Stomach (tissue), 9 donors: ENCODE results near the gene COG5. TPM values are rescaled to one million over a fixed set of nuclear protein-coding genes. Genes with fewer than 3 reads are reported as not detected.

Experiments
- DNase-seq, 2 donors: peaks; one replicate each; pipeline versions ENCODE4 v3.0.0 to v3.0.0-alpha.2; 2013 to 2019
- H3K27ac ChIP-seq, 5 donors: fragments of 200-600 bp in 4 of 5; sonication (generic) in 4 of 5; one replicate each; pipeline ENCODE4 v1.5.1; 2013 to 2019; ENCODE audit warnings: mild to moderate bottlenecking in 1 of 5, moderate library complexity in 1 of 5
- H3K27me3 ChIP-seq, 3 donors: fragments of 200-600 bp; sonication (generic); one replicate each; pipeline ENCODE4 v1.5.1; 2017 to 2019; ENCODE audit warnings: mixed run types in 1 of 3
- H3K36me3 ChIP-seq, 4 donors: fragments of 200-600 bp; sonication (generic); 1 replicate in 3 of 4; 2 replicates in 1 of 4; pipeline ENCODE4 v1.5.1; 2016 to 2019
- H3K4me1 ChIP-seq, 4 donors: fragments of 200-600 bp; sonication (generic); one replicate each; pipeline ENCODE4 v1.5.1; 2016 to 2019
- H3K4me3 ChIP-seq, 4 donors: fragments of 200-600 bp; sonication (generic) in 3 of 4; one replicate each; pipeline ENCODE4 v1.5.1; 2016 to 2019; ENCODE audit warnings: mild to moderate bottlenecking in 1 of 4
- H3K9me3 ChIP-seq, 4 donors: fragments of 200-600 bp; sonication (generic); one replicate each; pipeline ENCODE4 v1.5.1; 2016 to 2019
- EP300 ChIP-seq: sonication (generic); formaldehyde crosslinking; IDR thresholded peaks from one replicate; pipeline ENCODE4 v1.6.1; 2017; ENCODE audit warnings: antibody characterized with exemption
- POLR2A ChIP-seq, 4 donors: fragments of 450-650 bp; IDR thresholded peaks; one replicate each; pipeline ENCODE4 v1.6.1; 2016; ENCODE audit warnings: antibody characterized with exemption in 4 of 4, control low read depth in 2 of 4, mild to moderate bottlenecking in 1 of 4, moderate library complexity in 1 of 4
- POLR2AphosphoS5 ChIP-seq, 3 donors: sonication (generic); formaldehyde crosslinking; IDR thresholded peaks; one replicate each; pipeline ENCODE4 v1.6.1; 2016; ENCODE audit warnings: antibody characterized with exemption in 3 of 3
- WGBS, 5 donors: extraction: QIAGEN DNeasy Blood & Tissue Kit in 3 of 5; methylation state at CpG; one replicate each; pipeline versions ENCODE4 v1.1.5 to v1.1.7; 2013 to 2018; 5-methylcytosine and 5-hydroxymethylcytosine counted together
- intact Hi-C: fragments of 100-400 bp; cut with DNase I; formaldehyde crosslinking; loops from one replicate; pipeline ENCODE4 v1.15.1; 2023; ENCODE audit warnings: low total_unique reads
- polyA plus RNA-seq, 3 donors: library from polyadenylated mRNA; stranded (reverse); fragments of 200-250 nt; gene quantifications; one replicate each; pipeline ENCODE4 v1.2.3, GENCODE V29; 2013
- total RNA-seq, 5 donors: library from RNA; depleted of rRNA; stranded (reverse); fragments of >200 nt; gene quantifications; one replicate each; pipeline versions ENCODE4 v1.1.0 to v1.2.3, GENCODE V29; 2014 to 2016
- TF ChIP-seq, protein P1 (sequence below), 7 experiments: fragments of 450-650 bp in 4 of 7; fragments of 200-600 bp in 3 of 7; sonication (generic) in 3 of 7; IDR thresholded peaks; one replicate each; pipeline ENCODE4 v1.5.1; 2016 to 2019; ENCODE audit warnings: antibody characterized with exemption in 7 of 7, control low read depth in 2 of 7, mild to moderate bottlenecking in 1 of 7
- donor health status: healthy with polysubstance abuse.
- donor health status: Bipolar disorder and iron deficiency.
- donor health status: healthy.

The COG5 gene
- total and polyA plus RNA-seq, 8 donors, result 5.2 to 285 (median 17.1) TPM

DNA sequence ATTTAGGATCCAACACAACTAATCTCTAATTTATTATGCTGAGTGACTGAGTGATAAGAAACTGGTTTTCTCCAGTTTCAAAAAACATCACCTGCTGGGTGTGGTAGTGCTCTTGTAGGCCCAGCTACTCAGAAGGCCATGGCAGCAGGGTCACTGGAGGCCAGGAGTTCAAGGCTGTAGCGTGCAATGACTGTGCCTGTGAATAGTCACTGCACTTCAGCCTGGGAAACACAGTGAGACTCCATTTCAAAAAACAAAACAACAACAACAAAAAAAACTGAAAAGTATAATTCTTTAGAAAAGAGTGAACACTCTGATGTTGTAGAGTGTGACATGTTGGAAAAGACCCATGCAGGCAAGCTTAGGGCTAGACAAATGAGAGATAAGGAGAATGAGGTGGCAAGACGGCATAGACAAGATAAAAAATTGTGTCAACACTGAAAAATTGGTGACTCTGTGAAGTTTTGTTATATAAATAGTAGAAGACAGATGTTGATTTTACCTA, 243.9 kb downstream of the COG5 start:
- Histone ChIP-seq H3K4me1 (peaks cover 0 to 6% (median 0%) of the 10 kb centered on the region in 4 donors), H3K27ac (no peak overlapping the region), H3K9me3 (no peaks in the 10 kb centered on the region), H3K27me3 (no peaks in the 10 kb centered on the region), H3K4me3 (no peak overlapping the region), H3K36me3 (peaks cover 0 to 19% (median 17%) of the 10 kb centered on the region in 4 donors)
- WGBS, 5 donors, result 71 to 90% (median 82%) methylated on average over 2 of the region's 2 CpGs
- DNase-seq, result no peak
- intact Hi-C loops, result no loop called here
- no peak for TF ChIP-seq POLR2A (IDR thresholded peaks at IDR 0.05)
- TF ChIP-seq, protein P1, sequence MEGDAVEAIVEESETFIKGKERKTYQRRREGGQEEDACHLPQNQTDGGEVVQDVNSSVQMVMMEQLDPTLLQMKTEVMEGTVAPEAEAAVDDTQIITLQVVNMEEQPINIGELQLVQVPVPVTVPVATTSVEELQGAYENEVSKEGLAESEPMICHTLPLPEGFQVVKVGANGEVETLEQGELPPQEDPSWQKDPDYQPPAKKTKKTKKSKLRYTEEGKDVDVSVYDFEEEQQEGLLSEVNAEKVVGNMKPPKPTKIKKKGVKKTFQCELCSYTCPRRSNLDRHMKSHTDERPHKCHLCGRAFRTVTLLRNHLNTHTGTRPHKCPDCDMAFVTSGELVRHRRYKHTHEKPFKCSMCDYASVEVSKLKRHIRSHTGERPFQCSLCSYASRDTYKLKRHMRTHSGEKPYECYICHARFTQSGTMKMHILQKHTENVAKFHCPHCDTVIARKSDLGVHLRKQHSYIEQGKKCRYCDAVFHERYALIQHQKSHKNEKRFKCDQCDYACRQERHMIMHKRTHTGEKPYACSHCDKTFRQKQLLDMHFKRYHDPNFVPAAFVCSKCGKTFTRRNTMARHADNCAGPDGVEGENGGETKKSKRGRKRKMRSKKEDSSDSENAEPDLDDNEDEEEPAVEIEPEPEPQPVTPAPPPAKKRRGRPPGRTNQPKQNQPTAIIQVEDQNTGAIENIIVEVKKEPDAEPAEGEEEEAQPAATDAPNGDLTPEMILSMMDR (IDR thresholded peaks at IDR 0.05), result no peak
- no peak for TF ChIP-seq POLR2AphosphoS5 (IDR thresholded peaks at IDR 0.05)
- no peak for TF ChIP-seq EP300

DNA sequence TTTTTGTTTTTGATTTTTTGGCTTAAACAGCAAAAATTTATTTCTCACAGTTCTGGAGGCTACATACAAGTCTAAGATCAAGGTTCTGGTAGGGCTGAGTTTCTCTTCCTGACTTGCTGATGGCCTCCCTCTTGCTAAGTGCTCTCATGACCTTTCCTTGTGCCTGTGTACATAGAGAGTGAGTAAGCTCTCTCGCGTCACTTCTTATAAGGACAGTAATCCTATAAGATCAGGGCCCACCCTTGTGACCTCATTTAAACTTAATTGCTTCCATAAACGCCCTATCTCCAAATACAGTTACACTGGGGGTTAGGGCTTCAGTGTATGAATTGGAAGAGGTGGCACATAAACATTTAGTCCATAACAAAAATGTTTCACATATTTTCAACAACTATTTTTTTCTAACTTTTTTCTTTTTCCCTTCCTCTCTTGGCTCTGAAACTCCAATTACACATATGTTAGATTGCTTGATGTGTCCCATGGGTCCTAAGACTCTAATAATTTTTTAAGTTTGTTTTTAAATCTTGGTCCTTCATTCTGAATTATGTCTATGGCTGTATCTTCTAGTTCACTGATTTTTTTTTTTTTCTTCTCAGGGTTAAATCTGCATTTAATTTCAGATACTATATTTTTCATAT, 245.1 kb downstream of the COG5 start:
- Histone ChIP-seq H3K27me3 (no peaks in the 10 kb centered on the region), H3K4me3 (no peak overlapping the region), H3K9me3 (no peaks in the 10 kb centered on the region), H3K4me1 (peaks cover 0 to 6% (median 0%) of the 10 kb centered on the region in 4 donors), H3K36me3 (peaks cover 0 to 19% (median 15%) of the 10 kb centered on the region in 4 donors), H3K27ac (no peak overlapping the region)
- TF ChIP-seq, protein P1 (IDR thresholded peaks at IDR 0.05), result no peak
- TF ChIP-seq POLR2A (IDR thresholded peaks at IDR 0.05), result no peak
- no peak for TF ChIP-seq EP300
- intact Hi-C loops, result no loop called here
- WGBS, 5 donors, result 73 to 91% (median 79%) methylated on average over 3 of the region's 3 CpGs
- DNase-seq, result peak in 1 of 2 donors; percentile 18

DNA sequence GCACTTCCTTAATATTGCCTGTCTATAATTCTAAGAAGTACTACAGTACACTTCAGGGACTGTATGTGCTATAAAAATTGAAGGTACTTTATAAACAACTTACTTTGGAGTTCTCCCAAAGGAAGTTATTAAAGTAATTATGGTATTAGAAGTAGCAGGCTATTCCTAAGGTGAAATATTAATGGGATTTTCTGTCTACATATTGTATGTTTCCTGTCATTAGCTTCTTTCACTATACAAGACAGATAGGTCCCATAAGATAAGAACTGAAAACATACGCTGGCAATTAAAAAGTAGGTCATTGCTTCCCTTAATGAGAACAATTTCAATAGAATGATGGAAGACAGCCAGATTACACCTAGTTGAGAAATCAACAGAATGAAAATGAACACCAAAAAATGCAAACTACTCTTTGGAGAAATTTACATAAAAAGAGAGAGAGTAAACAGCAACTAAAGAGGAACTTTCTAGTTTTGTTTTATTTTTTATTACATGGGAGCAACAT, 248.0 kb downstream of the COG5 start:
- H3K4me1 ChIP-seq, result peaks cover 0 to 6% (median 0%) of the 10 kb centered on the region in 4 donors
- no peaks in the 10 kb centered on the region for H3K27me3 ChIP-seq
- H3K27ac ChIP-seq, result no peak overlapping the region
- H3K9me3 ChIP-seq, result no peaks in the 10 kb centered on the region
- H3K36me3 ChIP-seq, result peaks cover 0 to 4% (median 0%) of the 10 kb centered on the region in 4 donors
- H3K4me3 ChIP-seq, result no peak overlapping the region
- intact Hi-C loops, result no loop called here
- DNase-seq, result no peak
- TF ChIP-seq POLR2AphosphoS5 (IDR thresholded peaks at IDR 0.05) (no peak), POLR2A (IDR thresholded peaks at IDR 0.05) (no peak), EP300 (no peak)
- TF ChIP-seq, protein P1 (IDR thresholded peaks at IDR 0.05), result no peak
- WGBS, 5 donors, result 20 to 43% (median 39%) methylated on average over 1 of the region's 1 CpG

DNA sequence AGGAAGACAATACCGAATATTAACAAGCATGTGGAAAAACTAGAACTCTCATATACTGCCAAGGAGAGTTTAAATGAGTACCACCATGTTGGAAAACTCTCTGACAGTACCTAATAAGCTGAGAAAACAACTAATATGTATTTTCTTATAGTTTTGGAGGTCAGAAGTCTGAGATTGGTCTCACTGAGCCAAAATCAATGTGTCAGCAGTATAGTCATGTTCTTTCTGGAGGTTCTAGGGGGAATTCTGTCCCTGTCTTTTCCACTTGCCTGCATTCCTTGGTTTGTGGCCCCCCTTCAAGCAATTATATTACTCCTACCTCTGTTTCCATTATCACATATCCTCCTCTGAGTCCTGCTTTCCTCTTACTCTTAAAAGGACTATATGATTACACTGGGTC, 250.4 kb downstream of the COG5 start:
- intact Hi-C loops, result no loop called here
- no peak for TF ChIP-seq EP300
- TF ChIP-seq, protein P1 (IDR thresholded peaks at IDR 0.05), result no peak
- no peak for TF ChIP-seq POLR2A (IDR thresholded peaks at IDR 0.05)
- no peak for TF ChIP-seq POLR2AphosphoS5 (IDR thresholded peaks at IDR 0.05)

More for the DNA sequence above, 250.4 kb downstream of the COG5 start:
- peaks cover 0 to 4% (median 0%) of the 10 kb centered on the region in 4 donors for H3K36me3 ChIP-seq
- no peak for DNase-seq
- no peaks in the 10 kb centered on the region for H3K27me3 ChIP-seq
- 88 to 100% (median 93%) methylated on average over 1 of the region's 1 CpG for WGBS, 5 donors
- no peak overlapping the region for H3K4me3 ChIP-seq
- H3K9me3 ChIP-seq, result no peaks in the 10 kb centered on the region
- H3K4me1 ChIP-seq, result peaks cover 0 to 6% (median 0%) of the 10 kb centered on the region in 4 donors
- no peak overlapping the region for H3K27ac ChIP-seq
